ENCODE measurements around the gene CTAGE9.

The CTAGE9 gene

DNA sequence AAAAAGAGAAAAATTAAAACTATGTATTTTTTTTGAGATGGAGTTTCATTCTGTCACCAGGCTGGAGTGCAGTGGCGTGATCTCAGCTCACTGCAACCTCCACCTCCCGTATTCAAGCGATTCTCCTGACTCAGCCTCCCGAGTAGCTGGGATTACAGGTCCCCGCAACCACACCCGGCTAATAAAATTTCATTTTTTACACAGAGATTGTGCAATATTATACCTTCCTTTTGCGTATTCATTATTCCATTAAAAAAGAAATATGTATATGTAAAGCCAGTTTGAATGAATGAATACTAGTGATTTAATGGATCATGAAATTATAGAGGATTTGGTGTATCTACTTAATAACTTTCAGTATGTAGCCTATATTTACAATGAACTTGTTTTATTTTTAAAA is 38.2 kb upstream of the CTAGE9 start:
- no peak overlapping the region for H3K4me3 ChIP-seq (ENCODE audit: control insufficient read depth, low read depth, low read length)
- no peak for DNase-seq (ENCODE audit: low read depth)
- TF ChIP-seq, protein P1, sequence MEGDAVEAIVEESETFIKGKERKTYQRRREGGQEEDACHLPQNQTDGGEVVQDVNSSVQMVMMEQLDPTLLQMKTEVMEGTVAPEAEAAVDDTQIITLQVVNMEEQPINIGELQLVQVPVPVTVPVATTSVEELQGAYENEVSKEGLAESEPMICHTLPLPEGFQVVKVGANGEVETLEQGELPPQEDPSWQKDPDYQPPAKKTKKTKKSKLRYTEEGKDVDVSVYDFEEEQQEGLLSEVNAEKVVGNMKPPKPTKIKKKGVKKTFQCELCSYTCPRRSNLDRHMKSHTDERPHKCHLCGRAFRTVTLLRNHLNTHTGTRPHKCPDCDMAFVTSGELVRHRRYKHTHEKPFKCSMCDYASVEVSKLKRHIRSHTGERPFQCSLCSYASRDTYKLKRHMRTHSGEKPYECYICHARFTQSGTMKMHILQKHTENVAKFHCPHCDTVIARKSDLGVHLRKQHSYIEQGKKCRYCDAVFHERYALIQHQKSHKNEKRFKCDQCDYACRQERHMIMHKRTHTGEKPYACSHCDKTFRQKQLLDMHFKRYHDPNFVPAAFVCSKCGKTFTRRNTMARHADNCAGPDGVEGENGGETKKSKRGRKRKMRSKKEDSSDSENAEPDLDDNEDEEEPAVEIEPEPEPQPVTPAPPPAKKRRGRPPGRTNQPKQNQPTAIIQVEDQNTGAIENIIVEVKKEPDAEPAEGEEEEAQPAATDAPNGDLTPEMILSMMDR (IDR thresholded peaks at IDR 0.05; ENCODE audit: control insufficient read depth, insufficient read depth, low read depth, low read length, missing control alignments) = no peak

DNA sequence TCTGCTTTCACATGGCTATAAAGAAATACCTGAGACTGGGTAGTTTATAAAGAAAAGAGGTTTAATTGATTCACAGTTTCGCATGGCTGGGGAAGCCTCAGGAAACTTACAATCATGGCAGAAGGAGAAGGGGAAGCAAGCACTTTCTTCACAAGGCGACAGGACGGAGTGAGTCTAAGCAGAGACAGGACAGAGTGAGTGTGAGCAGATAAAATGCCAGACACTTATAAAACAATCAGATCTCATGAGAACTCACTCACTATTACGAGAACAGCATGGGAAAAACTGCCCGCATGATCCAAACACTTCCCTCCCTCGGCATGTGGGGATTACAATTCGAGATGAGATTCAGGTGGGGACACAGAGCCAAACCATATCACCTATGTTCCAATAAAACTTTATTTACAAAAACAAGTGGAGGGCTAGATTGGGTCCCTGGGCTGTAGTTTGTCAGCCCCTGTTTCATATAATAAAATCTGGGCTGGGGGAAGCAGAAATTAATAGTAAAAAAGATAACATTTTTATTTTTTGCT is 37.1 kb upstream of the CTAGE9 start:
- no peak for DNase-seq (ENCODE audit: low read depth)
- H3K4me3 ChIP-seq (ENCODE audit: control insufficient read depth, low read depth, low read length) = no peak overlapping the region
- TF ChIP-seq, protein P1 (IDR thresholded peaks at IDR 0.05; ENCODE audit: control insufficient read depth, insufficient read depth, low read depth, low read length, missing control alignments) = no peak

DNA sequence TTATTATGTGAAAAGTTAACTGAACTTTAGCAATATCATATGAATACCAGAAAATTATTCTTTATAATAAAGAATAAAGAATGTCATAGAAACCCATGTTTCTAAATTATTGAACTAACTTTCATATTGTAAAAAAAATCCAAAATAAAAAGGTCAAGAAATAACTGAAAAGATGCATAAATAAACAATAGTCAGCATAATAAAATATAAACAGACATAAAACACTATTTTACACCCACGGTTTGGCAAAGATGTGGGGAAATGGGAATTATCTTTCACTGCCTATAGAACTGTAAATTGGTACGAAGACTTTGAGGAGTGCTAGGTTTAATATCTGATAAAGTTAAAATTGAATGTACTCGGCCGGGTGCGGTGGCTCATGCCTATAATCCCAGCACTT is 34.7 kb upstream of the CTAGE9 start:
- TF ChIP-seq, protein P1 (IDR thresholded peaks at IDR 0.05; ENCODE audit: control insufficient read depth, insufficient read depth, low read depth, low read length, missing control alignments) = no peak

DNA sequence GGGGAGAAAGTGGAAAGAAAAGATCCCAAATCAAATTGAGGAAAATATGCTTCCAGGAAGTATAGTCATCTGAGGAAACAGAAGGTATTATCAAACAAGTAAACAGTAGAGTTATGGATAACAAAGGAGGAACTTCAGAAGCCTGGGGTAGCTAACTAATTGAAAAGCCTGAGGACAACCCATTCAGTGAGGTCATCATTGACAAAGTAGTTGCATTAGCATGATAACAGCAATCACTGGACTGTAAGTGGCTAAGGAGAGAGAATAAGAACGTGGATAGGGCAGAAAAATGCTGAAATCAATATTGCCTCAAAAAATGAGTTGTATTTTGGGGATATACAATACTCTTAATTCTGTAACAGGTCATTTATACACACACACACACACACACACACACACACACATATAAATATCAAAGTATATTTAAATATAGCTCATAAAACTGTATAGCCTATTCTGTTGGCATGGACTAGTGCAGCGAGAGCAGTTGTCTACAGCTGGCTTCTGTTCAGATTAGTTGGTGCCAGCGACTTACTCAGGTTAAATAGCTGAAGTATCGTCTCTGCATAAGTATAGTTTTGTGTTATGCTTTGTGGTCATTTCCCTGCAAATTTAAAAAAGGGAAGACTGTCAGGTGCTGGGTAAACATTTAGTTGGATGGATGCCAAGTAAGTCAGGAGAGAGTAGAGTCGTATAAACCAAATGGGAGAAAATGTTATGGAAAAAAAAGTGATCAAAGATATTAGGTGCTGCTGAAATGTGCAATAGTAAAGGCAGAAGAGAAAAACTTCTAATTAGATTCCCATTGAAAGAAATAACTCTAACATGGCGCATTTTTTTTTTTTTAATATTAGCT is 33.8 kb upstream of the CTAGE9 start:
- DNase-seq (ENCODE audit: low read depth) = no peak
- TF ChIP-seq, protein P1 (IDR thresholded peaks at IDR 0.05; ENCODE audit: control insufficient read depth, insufficient read depth, low read depth, low read length, missing control alignments) = no peak
- H3K4me3 ChIP-seq (ENCODE audit: control insufficient read depth, low read depth, low read length) = no peak overlapping the region

More for the DNA sequence above, 34.7 kb upstream of the CTAGE9 start:
- no peak for DNase-seq (ENCODE audit: low read depth)
- H3K4me3 ChIP-seq (ENCODE audit: control insufficient read depth, low read depth, low read length) = no peak overlapping the region

DNA sequence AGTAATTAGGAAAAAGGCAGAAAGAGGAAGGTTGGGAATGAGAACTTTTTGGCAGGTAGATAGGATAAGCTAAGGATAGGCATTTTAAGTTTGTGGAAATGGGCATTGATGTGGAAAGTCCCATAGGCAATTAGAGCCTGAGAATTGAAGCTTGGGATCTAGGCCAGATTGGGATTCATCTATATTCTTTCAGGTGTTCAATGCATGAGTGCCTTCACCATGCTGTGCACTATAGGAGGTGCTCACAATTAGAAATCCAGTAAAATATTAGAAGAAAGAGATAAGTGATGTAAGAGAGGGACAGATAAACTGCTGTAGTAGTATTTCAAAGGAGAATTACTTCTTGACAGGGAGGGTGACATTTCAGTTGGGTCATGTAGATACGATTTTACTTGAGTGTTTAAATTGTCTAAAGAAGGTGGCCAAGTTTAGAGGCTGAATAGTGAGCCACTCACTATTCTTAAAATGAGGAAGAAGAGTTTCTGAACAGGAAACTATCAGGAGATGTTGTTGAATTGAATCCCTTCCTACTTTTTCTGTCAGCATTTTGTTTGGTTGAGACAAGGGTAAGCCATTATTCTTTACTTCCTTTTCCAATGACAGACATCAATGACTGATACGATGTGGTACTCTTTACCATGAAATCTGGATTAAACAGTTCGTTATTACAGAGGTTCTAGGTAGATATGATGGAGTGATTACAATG is 31.0 kb upstream of the CTAGE9 start:
- TF ChIP-seq, protein P1 (IDR thresholded peaks at IDR 0.05; ENCODE audit: control insufficient read depth, insufficient read depth, low read depth, low read length, missing control alignments) = no peak
- DNase-seq (ENCODE audit: low read depth) = no peak
- no peak overlapping the region for H3K4me3 ChIP-seq (ENCODE audit: control insufficient read depth, low read depth, low read length)

DNA sequence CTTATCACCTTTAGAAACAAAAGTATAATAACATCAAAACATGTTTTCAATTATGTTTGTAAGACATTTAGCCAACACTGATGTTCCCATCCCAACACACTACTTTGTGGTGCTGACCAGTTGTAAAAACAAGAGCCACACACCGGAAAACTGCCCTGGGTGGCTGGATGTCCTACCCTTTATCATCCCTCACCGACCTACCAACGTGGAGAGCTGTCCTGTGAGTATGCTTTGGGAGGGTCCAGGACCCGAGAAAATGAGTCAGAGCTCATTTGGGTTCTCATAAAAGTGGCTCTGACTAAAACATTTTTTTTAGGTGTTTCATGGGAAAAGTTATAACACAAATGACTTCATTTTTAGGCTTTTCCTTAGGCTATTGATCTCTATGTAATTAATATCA is 29.3 kb upstream of the CTAGE9 start:
- TF ChIP-seq, protein P1 (IDR thresholded peaks at IDR 0.05; ENCODE audit: control insufficient read depth, insufficient read depth, low read depth, low read length, missing control alignments) = no peak
- H3K4me3 ChIP-seq (ENCODE audit: control insufficient read depth, low read depth, low read length) = no peak overlapping the region
- DNase-seq (ENCODE audit: low read depth) = peak; percentile 70
